Measurements from ENCODE around the gene NAPEPLD.
"Not testable (repeated sequence)": the region's sequence is repeated elsewhere in the genome, so short reads cannot be mapped to it uniquely, and the experiment has no call there.

DNA sequence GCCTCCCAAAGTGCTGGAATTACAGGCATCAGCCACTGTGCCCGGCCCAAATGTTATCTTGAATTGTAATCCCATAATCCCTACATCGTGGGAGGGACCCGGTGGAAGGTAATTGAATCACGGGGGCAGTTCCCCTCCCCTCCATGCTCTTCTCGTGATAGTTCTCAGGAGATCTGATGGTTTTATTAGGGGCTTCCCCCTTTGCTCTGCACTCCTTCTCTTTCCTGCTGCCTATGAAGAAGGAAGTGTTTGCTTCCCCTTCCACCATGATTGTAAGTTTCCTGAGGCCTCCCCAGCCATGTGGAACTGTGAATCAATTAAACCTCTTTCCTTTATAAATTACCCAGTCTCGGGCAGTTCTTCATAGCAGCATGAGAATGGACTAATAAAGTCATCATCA lies 70.7 kb downstream of the NAPEPLD start:
- not testable (repeated sequence) for TF ChIP-seq CTCF, POLR2A (IDR thresholded peaks at IDR 0.05)

Data from Peyer's patch (tissue), 4 donors.